Epithelial cell of esophagus (primary cell): ENCODE data around the gene ELMO3.

Source experiments
- DNase-seq: peaks from one replicate; pipeline ENCODE4 v3.0.0; 2010; ENCODE audit warnings: low read depth
- H3K4me3 ChIP-seq: 2 replicates; pipeline ENCODE4 v1.5.1; 2011; ENCODE audit warnings: mild to moderate bottlenecking, low read length, control low read depth
- TF ChIP-seq, protein P1 (sequence below): IDR thresholded peaks from 2 replicates; pipeline ENCODE4 v1.5.1; 2011; ENCODE audit warnings: low read depth, mild to moderate bottlenecking, low read length, control low read depth, inconsistent platforms; ENCODE audit not compliant: insufficient read depth; ENCODE audit errors: missing control alignments

Gene ELMO3

DNA sequence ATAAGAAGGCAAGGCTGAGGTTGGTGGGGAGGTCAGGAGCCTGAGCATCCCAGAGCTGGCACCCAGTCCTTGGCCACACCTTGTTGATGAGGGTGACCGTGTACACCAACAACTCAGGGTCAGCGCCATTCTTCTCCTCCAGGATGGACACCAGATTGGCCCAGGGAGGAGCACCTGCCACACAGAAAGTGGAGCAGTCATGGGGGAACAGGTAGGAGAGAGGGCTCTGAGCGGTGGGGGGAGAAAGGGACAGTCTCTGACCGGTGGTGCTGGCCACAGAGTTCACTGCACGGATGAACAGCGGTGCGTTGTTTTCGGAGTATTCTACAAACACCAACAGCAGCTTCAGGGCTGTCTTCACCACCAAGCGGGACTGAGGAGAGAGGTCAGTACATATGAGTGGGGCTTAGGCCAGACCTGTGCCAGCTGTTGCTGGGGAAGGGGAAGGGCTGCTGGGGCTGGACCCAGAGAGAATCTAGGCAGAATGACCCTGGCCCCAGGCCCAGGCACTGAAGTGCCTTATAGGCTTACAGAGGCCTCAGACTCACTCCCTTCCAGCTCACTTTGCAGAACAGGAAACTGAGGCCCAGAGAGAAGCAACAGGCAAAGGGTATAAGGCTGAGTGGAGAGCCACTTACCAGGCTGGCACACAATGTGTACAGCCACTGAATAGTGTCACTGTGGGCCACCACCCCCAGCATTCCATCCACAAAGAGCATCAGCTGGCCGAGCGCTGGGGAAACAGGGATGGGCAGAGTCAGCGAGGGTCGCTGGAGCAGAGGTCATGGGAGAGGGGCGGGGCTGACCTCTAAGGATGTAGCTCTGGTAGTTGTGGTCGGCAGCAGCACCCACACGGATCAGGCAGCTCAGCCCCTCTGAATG lies 38.7 kb downstream of the ELMO3 start:
- no peak overlapping the region for H3K4me3 ChIP-seq
- no peak for DNase-seq
- TF ChIP-seq, protein P1, sequence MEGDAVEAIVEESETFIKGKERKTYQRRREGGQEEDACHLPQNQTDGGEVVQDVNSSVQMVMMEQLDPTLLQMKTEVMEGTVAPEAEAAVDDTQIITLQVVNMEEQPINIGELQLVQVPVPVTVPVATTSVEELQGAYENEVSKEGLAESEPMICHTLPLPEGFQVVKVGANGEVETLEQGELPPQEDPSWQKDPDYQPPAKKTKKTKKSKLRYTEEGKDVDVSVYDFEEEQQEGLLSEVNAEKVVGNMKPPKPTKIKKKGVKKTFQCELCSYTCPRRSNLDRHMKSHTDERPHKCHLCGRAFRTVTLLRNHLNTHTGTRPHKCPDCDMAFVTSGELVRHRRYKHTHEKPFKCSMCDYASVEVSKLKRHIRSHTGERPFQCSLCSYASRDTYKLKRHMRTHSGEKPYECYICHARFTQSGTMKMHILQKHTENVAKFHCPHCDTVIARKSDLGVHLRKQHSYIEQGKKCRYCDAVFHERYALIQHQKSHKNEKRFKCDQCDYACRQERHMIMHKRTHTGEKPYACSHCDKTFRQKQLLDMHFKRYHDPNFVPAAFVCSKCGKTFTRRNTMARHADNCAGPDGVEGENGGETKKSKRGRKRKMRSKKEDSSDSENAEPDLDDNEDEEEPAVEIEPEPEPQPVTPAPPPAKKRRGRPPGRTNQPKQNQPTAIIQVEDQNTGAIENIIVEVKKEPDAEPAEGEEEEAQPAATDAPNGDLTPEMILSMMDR: no peak

DNA sequence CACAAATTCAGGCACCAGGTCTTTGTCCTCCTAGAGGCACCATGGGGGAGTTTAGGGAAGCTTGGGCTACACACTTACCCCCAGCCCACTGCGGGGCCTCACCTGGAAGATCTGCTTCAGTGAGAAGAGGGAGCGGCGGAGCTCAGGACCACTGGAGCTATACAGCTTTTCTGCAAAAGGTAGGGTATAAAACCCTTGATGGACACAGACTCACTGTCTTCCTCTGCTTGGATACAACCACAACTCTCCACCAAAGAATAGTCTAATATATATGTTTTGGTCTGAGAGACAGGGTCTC lies 39.3 kb downstream of the ELMO3 start:
- DNase-seq: no peak
- H3K4me3 ChIP-seq: no peak overlapping the region

DNA sequence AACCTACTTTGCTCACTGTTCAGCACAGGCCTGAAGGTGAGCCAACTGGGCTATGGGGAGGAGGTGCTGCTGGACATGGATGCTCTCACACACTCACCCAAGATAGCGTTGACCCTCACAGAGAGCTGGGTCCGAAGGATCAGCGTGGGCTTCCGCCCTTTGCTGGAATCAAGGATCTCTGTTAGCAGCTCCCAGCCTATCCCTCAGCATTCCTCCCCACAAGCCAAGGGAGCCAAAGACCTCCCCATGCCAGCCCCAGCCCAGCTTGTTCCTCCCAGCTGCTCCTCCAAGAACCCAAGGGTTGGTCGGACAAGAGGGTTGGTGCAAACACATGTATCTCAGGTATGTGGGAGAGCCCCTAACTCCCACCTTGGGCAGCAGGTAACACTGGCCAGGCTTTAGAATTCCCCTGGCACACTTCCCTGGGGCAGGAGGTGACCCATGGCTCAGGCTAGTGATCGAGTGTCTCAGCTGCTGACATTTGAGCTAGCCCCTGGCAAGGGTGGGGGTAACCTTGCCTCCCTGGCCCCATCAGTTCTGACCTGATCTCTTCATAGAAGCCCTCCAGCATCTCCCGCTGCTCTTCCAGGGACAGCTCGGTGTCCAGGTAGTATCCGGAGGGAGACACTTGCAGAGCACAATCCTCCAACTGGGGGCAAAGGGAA lies 40.0 kb downstream of the ELMO3 start:
- TF ChIP-seq, protein P1: no peak
- H3K4me3 ChIP-seq: no peak overlapping the region
- DNase-seq: no peak

More for the DNA sequence above, 39.3 kb downstream of the ELMO3 start:
- TF ChIP-seq, protein P1: no peak

DNA sequence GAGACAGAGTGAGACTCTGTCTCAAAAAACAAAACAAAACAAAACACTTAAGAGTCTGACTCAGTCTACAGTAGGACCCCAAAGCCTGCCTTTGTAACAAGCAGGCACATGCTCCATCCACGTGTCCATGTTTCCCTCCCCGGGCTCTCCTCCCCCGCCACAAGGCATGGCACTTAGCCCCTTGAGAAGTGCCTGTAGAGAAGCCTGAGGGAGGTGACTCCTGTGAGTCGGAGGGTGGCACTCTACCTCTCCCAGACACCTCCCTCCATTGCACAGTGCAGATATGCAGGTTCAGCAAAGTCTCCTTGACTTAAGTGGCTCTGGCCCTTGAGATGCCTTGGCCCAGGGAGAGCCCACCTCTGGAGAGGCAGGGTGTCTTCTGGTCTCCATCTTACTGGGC lies 41.6 kb downstream of the ELMO3 start:
- H3K4me3 ChIP-seq: no peak overlapping the region
- peak; percentile 70 for DNase-seq
- TF ChIP-seq, protein P1: no peak

DNA sequence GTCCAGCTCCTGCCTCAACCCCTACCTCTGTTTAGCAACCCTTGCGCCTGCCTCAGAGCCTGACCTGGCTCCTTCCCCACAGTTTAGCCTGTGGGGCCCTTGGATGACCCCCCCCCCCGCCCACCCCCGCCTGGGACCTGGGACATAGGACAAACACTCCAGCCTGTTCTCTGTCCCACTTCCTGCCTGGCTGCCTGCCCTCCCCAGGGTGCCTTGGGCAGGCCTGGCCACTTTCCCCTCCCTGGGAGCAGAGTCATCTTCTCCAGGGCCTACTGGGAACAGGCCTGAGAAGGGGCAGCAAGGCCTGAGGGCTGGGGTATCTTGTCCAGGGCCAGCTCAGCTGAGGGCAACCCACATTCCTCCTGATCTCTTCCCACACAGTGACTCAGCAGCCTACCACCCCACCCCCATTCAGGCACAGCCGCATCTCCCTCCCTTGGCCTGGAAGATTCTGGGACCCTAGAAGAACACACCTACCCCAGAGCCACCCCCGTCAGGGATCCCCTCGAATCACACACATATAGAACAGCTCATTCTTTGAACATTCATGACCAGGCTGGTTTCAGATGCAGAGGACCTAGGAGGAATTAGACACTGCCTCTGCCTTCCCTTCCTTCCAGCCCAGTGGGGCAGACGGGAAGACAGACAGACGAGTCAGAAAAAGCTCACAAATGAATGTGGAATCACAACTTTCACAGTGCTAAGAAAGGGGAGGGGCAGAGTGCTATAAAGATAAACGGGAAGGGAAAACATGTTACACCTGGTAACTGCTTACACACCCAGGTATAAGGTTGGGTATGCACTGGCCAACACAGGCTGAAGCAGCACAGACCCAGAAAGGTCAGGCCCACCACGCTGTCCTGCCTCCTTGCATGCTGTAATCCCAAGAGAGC lies 42.3 kb downstream of the ELMO3 start:
- TF ChIP-seq, protein P1: no peak
- DNase-seq: peak; percentile 80
- H3K4me3 ChIP-seq: no peak overlapping the region

DNA sequence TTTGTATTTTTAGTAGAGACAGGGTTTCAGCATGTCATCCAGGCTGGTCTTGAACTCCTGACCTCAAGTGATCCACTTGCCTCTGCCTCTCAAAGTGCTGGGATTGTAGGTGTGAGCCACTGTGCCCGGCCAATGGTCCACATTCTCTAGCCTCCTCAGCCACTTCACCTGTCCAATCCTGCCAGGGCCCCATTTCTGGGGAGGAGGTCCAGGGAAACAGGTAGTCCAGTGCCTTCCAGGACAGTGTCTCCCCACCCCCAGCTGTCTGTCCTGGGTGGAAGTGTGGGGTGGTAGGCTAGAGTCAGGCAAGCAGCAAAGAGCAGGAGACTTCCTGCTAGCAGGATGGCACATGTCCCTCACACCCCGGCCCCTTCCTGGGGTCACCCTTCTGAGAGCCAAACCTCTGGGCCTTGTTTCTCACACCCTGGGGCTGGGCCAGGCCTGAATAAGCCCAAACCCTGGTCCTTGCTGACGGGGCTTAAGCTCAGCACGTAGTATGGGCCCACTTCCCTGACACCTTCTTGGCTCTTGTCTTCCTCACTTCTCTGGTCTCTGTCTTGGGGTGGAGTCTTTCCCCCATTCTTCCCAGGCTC lies 43.3 kb downstream of the ELMO3 start:
- DNase-seq: no peak
- TF ChIP-seq, protein P1: no peak
- H3K4me3 ChIP-seq: no peak overlapping the region
